Measurements from ENCODE around the gene CNTRL.

DNA sequence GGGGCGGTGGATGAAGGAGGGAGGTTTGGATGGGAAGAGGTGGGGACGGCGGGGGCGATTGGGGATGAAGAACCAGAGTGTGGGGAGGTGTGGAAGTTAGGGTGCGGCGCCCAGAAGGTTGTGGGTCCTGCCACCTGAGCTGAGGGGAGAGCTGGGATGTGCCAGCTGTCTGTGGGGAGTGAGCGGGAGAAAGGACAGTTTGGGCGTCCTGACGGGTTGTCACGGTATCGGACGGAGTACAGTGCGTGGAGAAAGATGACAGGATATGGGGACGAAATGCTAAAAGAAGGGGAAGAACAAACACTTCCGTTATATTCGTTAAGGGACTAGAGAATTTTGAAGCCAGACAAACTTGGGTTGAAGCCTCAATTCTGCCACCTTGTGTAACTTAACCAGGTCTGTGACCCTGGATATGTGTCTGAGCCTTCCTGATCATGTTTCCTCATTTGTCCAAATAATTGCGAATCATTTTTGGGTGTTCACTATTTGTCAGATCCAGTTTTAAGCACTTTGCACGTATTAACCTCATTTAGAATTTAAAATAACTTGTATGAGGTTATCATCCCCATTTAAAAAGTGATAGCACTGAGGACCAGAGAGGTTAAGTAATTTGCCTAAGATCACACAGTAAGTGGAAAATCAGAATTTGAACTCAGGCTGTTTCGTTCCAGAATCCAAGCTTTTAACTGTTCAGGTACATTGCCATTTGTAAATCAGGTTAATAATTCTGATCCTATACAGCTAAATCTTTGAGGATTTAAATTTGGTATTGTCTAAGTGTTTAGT lies 689 bp downstream of the CNTRL start:
- TF ChIP-seq CREB1 (IDR thresholded peaks at IDR 0.05) (no peak), KDM1A (IDR thresholded peaks at IDR 0.05; ENCODE audit: borderline replicate concordance, low read length) (peak; percentile 99), KDM5A (IDR thresholded peaks at IDR 0.05; ENCODE audit: low read length) (no peak), POLR2A (IDR thresholded peaks at IDR 0.05; ENCODE audit: control extremely low read depth in 1 of 2, low read depth in 2 of 2, low read length in 2 of 2) (no peak), SP2 (IDR thresholded peaks at IDR 0.05; ENCODE audit: low read length) (no peak), TAF1 (IDR thresholded peaks at IDR 0.05; ENCODE audit: low read depth, low read length) (no peak), CEBPB (IDR thresholded peaks at IDR 0.05; ENCODE audit: low read depth, low read length) (no peak)
- TF ChIP-seq, protein P1, sequence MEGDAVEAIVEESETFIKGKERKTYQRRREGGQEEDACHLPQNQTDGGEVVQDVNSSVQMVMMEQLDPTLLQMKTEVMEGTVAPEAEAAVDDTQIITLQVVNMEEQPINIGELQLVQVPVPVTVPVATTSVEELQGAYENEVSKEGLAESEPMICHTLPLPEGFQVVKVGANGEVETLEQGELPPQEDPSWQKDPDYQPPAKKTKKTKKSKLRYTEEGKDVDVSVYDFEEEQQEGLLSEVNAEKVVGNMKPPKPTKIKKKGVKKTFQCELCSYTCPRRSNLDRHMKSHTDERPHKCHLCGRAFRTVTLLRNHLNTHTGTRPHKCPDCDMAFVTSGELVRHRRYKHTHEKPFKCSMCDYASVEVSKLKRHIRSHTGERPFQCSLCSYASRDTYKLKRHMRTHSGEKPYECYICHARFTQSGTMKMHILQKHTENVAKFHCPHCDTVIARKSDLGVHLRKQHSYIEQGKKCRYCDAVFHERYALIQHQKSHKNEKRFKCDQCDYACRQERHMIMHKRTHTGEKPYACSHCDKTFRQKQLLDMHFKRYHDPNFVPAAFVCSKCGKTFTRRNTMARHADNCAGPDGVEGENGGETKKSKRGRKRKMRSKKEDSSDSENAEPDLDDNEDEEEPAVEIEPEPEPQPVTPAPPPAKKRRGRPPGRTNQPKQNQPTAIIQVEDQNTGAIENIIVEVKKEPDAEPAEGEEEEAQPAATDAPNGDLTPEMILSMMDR (IDR thresholded peaks at IDR 0.05; ENCODE audit: control extremely low read depth in 1 of 3, insufficient read depth in 1 of 3, low read depth in 1 of 3, low read length in 3 of 3): peak in 1 of 3 experiments; percentile 2; a peak in 1 of 4 replicates
- TF ChIP-seq, protein P2, sequence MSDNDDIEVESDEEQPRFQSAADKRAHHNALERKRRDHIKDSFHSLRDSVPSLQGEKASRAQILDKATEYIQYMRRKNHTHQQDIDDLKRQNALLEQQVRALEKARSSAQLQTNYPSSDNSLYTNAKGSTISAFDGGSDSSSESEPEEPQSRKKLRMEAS (IDR thresholded peaks at IDR 0.05): no peak
